CD4-positive, alpha-beta T cell (primary cell): ENCODE data around the gene GIPR. TPM values are rescaled to one million over a fixed set of nuclear protein-coding genes. Genes with fewer than 3 reads are reported as not detected.

Experiments
- ATAC-seq: fragments of 200-7000 bp; cut with Tn5 transposase; one replicate; pipeline ENCODE4 v1.10.0; 2022; ENCODE audit warnings: mild to moderate bottlenecking; ENCODE audit not compliant: poor library complexity
- CTCF ChIA-PET: fragments of 350-600 bp; sonication (Branson Sonifier 250); formaldehyde crosslinking; loops from one replicate; lab custom pipeline; 2021; ENCODE audit warnings: antibody characterized with exemption, inconsistent platforms; lab: Charles Lee
- POLR2A ChIA-PET: fragments of 350-600 bp; sonication (Branson Sonifier 250); formaldehyde crosslinking; loops from one replicate; lab custom pipeline; 2021; ENCODE audit warnings: antibody characterized with exemption, inconsistent platforms; lab: Charles Lee
- DNase-seq, 14 experiments: peaks; one replicate each; pipeline ENCODE4 v3.0.0-alpha.2; 2013 to 2020; ENCODE audit warnings: mixed read lengths in 2 of 14
- H3K27ac ChIP-seq, 2 donors: one replicate each; pipeline versions ENCODE4 v1.5.1 to v1.7.0; 2013; ENCODE audit warnings: low read length in 2 of 2, low read depth in 1 of 2, mild to moderate bottlenecking in 1 of 2
- H3K27me3 ChIP-seq, 2 experiments: 1 replicate in 1 of 2; 2 replicates in 1 of 2; pipeline versions ENCODE4 v1.6.1 to v1.7.0; 2013; ENCODE audit warnings: low read length in 2 of 2, control low read depth in 1 of 2, mild to moderate bottlenecking in 1 of 2, moderate library complexity in 1 of 2; ENCODE audit not compliant: insufficient read depth in 2 of 2, control insufficient read depth in 1 of 2
- H3K36me3 ChIP-seq: one replicate; pipeline ENCODE4 v1.6.1; 2013; ENCODE audit warnings: low read length, control low read depth; ENCODE audit not compliant: insufficient read depth
- H3K4me1 ChIP-seq: one replicate; pipeline ENCODE4 v1.6.1; 2013; ENCODE audit warnings: low read length, control low read depth; ENCODE audit not compliant: insufficient read depth
- H3K4me3 ChIP-seq: one replicate; pipeline ENCODE4 v1.5.1; 2013; ENCODE audit warnings: mild to moderate bottlenecking, low read length, moderate library complexity
- H3K9me3 ChIP-seq, 2 experiments: 1 replicate in 1 of 2; 2 replicates in 1 of 2; pipeline versions ENCODE4 v1.6.1 to v1.7.0; 2013; ENCODE audit warnings: low read length in 2 of 2, mild to moderate bottlenecking in 2 of 2, control low read depth in 1 of 2, moderate library complexity in 1 of 2; ENCODE audit not compliant: control insufficient read depth in 1 of 2, insufficient read depth in 1 of 2
- H3K27ac Mint-ChIP-seq: one replicate; pipeline ENCODE4 v1.8.0; 2020; ENCODE audit warnings: mixed read lengths
- H3K27me3 Mint-ChIP-seq: one replicate; pipeline ENCODE4 v1.8.0; 2021; ENCODE audit warnings: mixed read lengths
- H3K36me3 Mint-ChIP-seq: one replicate; pipeline ENCODE4 v1.8.0; 2021; ENCODE audit warnings: low read depth, mixed read lengths
- H3K4me1 Mint-ChIP-seq: one replicate; pipeline ENCODE4 v1.8.0; 2021; ENCODE audit warnings: low read depth, mixed read lengths
- H3K4me3 Mint-ChIP-seq: one replicate; pipeline ENCODE4 v1.8.0; 2020; ENCODE audit warnings: mild to moderate bottlenecking, mixed read lengths
- H3K9me3 Mint-ChIP-seq: one replicate; pipeline ENCODE4 v1.8.0; 2020; ENCODE audit warnings: mixed read lengths
- CTCF ChIP-seq: fragments of 200-600 bp; IDR thresholded peaks from one replicate; pipeline ENCODE4 v1.8.0; 2022; ENCODE audit warnings: antibody characterized with exemption, mild to moderate bottlenecking
- intact Hi-C, 2 experiments: fragments of 100-400 bp; cut with DNase I in 1 of 2; cut with micrococcal nuclease in 1 of 2; formaldehyde crosslinking; loops; one replicate each; pipeline versions ENCODE4 v1.15.1 to v1.9.0; 2023 to 2025; cut with DNase I, micrococcal nuclease
- total RNA-seq, 174 experiments: library from RNA in 2 of 174; stranded (reverse) in 2 of 174; gene quantifications; one replicate each; pipeline ENCODE4 v1.2.3 and lab custom pipeline; 2021 to 2026

GIPR gene
- total RNA-seq, 2 experiments from 2014 or later, result 2.4 to 3.0 TPM

- Histone ChIP-seq H3K4me3 (peak overlapping the region; percentile 85), H3K27ac (peak overlapping the region; percentile 86 to 93), H3K36me3 (peaks cover 24% of the 10 kb centered on the region), H3K4me1 (peaks cover 38% of the 10 kb centered on the region), H3K27me3 (no peaks in the 10 kb centered on the region), H3K9me3 (no peaks in the 10 kb centered on the region)
- Mint-ChIP-seq H3K27me3 (no peaks in the 10 kb centered on the region), H3K4me1 (peaks cover 33% of the 10 kb centered on the region), H3K4me3 (peak overlapping the region; percentile 96), H3K9me3 (no peaks in the 10 kb centered on the region), H3K27ac (peak overlapping the region; percentile 95), H3K36me3 (peaks cover 47% of the 10 kb centered on the region)
- CTCF ChIA-PET, result interaction anchor here (0.7 to 4.8 kb wide), 17 partner anchors 10 to 254 kb away, joined by 3 to 29 read pairs (median 7); partner anchors contain the start of genes FBXO46, OPA3 and SIX5
- DNase-seq (peak; percentile 61 to 84 (median 67)), ATAC-seq (no peak)
- POLR2A ChIA-PET, result interaction anchor here (0.6 to 2.7 kb wide), 10 partner anchors 8 to 76 kb away, joined by 3 to 48 read pairs (median 10); partner anchors contain the start of genes FBXO46 and SIX5
- intact Hi-C loops, result loop anchor here (1.0 to 10.0 kb wide), 7 partner anchors 16 to 518 kb away; partner anchors contain the start of genes BLOC1S3 (in 1 of the 2), FBXO46 (in 1 of the 2), OPA3 (in 1 of the 2) and TRAPPC6A (in 1 of the 2)
- TF ChIP-seq CTCF, result peak; percentile 84
Measured at GRCh38 chr19:45693106-45693788, 25.2 kb downstream of the GIPR start.

GRCh38 chr19:45701676-45702075 lies 33.7 kb downstream of the GIPR start:
- no peak overlapping the region for H3K27ac Mint-ChIP-seq
- H3K4me3 Mint-ChIP-seq, result no peak overlapping the region
- H3K36me3 Mint-ChIP-seq, result peaks cover 18% of the 10 kb centered on the region
- intact Hi-C loops, result no loop called here
- H3K9me3 ChIP-seq, result no peaks in the 10 kb centered on the region
- DNase-seq (no peak), ATAC-seq (no peak)
- H3K9me3 Mint-ChIP-seq, result no peaks in the 10 kb centered on the region
- H3K4me3 ChIP-seq, result no peak overlapping the region
- peaks cover 2% of the 10 kb centered on the region for H3K4me1 ChIP-seq
- CTCF ChIA-PET, result no interaction called here
- peaks cover 13% of the 10 kb centered on the region for H3K36me3 ChIP-seq
- POLR2A ChIA-PET, result interaction anchor here (1.3 to 2.0 kb wide), 2 partner anchors 9 to 16 kb away, joined by 3 to 7 read pairs; partner anchors contain the start of gene QPCTL
- H3K27me3 ChIP-seq, result no peaks in the 10 kb centered on the region
- no peak for TF ChIP-seq CTCF
- H3K27me3 Mint-ChIP-seq, result no peaks in the 10 kb centered on the region
- H3K4me1 Mint-ChIP-seq, result no peaks in the 10 kb centered on the region
- no peak overlapping the region for H3K27ac ChIP-seq

GRCh38 chr19:45705115-45705514 lies 37.1 kb downstream of the GIPR start:
- POLR2A ChIA-PET, result interaction anchor here (1.1 kb wide), 1 partner anchor 11 kb away, joined by 3 read pairs; no protein-coding TSS in a partner anchor
- CTCF ChIA-PET, result interaction anchor here (2.1 kb wide), 1 partner anchor 11 kb away, joined by 5 read pairs; no protein-coding TSS in a partner anchor

More at GRCh38 chr19:45705115-45705514, 37.1 kb downstream of the GIPR start:
- DNase-seq, result no peak
- TF ChIP-seq CTCF, result no peak
- Mint-ChIP-seq H3K27me3 (no peaks in the 10 kb centered on the region), H3K4me1 (peaks cover 4% of the 10 kb centered on the region), H3K9me3 (no peaks in the 10 kb centered on the region), H3K27ac (no peak overlapping the region), H3K4me3 (no peak overlapping the region), H3K36me3 (peaks cover 15% of the 10 kb centered on the region)
- H3K27ac ChIP-seq, result no peak overlapping the region
- H3K27me3 ChIP-seq, result no peaks in the 10 kb centered on the region
- intact Hi-C loops, result no loop called here
- peaks cover 15% of the 10 kb centered on the region for H3K36me3 ChIP-seq
- H3K4me1 ChIP-seq, result peaks cover 7% of the 10 kb centered on the region
- ATAC-seq, result no peak
- no peak overlapping the region for H3K4me3 ChIP-seq
- no peaks in the 10 kb centered on the region for H3K9me3 ChIP-seq
